ENCODE data around the gene HDAC4. TPM values are rescaled to one million over a fixed set of nuclear protein-coding genes. Genes with fewer than 3 reads are reported as not detected.

The HDAC4 gene
- total and polyA plus RNA-seq, 3 donors from 2014 or later = 29.0 to 67.5 (median 58.7) TPM

DNA sequence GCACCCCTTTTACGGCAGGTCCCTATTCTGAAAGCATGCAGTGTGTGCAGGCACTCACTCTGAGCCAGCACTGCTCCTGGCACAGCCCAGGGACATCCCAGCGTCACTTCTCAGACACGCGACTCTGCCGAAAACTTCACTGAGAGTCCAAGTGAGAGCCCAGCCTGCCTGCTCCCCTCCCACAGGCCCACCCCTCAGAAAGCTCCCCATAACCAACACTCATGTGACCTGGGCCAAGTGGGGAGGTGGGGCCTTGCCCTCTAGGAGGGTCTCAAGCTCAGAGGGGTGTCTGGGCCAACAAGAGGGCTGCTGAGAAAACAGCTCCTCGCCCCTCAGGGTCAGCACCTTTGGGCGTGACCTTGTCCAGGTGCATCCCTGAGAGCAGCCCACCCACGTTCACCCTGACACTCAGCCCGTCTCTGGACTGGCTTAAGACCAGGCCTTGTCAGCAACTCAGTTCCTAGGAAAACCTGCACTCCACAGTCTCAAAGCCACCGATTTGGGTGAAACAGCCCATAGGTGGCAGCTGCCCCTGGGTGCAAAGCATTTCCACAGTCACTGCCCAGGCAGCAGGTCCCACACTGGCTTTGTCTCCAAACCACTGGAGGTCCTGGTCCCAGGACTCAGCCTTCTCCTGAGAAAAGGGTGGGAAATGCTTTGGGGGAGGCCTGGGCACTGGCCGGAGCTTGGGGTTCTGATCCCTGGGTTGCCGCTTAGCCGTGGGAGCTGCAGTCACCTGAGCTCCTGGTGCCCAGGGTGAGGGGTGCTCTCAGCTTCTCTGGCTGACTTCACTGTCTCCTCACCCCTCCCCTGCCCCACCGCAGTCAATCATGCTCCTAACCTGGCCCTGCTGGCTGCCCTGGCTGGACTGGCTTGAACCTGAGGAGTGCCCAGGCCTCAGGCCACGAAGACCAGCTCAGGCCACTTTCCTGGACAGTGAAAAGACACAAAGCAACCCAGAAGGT is 209.6 kb downstream of the HDAC4 start:
- H3K27ac ChIP-seq = no peak overlapping the region

DNA sequence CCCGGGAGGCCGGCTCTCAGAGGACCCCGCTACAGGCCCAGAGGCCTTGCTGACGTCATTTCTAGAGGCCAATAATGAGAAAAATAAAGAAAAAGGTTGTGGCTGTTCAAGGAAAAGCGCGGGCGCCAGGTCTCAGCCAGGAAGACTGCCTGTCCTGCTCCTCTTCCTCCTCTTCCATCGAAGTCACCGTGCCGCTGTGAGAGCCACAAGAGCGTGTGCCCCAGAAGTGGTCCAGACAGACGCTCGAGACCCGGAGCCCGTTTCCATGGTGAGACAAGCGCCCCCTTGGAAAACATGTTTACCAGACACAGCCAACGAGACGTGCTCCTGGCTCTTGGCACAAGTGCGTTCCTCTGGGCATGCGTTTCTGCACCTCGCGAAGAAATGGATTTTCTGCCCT is 210.5 kb downstream of the HDAC4 start:
- intact Hi-C loops (cut with DNase I; ENCODE audit: low total_unique reads) = no loop called here
- Histone ChIP-seq H3K36me3 (ENCODE audit: low read depth, missing control alignments) (no peaks in the 10 kb centered on the region), H3K27me3 (no peaks in the 10 kb centered on the region), H3K27ac (no peak overlapping the region), H3K9me3 (no peaks in the 10 kb centered on the region), H3K4me1 (peaks cover 12% of the 10 kb centered on the region), H3K4me3 (no peak overlapping the region)
- WGBS, 2 donors = 94 to 97% methylated on average over 22 of the region's 22 CpGs
- no peak for TF ChIP-seq POLR2A (IDR thresholded peaks at IDR 0.05)
- TF ChIP-seq, protein P1, sequence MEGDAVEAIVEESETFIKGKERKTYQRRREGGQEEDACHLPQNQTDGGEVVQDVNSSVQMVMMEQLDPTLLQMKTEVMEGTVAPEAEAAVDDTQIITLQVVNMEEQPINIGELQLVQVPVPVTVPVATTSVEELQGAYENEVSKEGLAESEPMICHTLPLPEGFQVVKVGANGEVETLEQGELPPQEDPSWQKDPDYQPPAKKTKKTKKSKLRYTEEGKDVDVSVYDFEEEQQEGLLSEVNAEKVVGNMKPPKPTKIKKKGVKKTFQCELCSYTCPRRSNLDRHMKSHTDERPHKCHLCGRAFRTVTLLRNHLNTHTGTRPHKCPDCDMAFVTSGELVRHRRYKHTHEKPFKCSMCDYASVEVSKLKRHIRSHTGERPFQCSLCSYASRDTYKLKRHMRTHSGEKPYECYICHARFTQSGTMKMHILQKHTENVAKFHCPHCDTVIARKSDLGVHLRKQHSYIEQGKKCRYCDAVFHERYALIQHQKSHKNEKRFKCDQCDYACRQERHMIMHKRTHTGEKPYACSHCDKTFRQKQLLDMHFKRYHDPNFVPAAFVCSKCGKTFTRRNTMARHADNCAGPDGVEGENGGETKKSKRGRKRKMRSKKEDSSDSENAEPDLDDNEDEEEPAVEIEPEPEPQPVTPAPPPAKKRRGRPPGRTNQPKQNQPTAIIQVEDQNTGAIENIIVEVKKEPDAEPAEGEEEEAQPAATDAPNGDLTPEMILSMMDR (IDR thresholded peaks at IDR 0.05) = no peak
- no peak for DNase-seq

More for the DNA sequence above, 209.6 kb downstream of the HDAC4 start:
- TF ChIP-seq, protein P1 (IDR thresholded peaks at IDR 0.05) = no peak
- no peak for TF ChIP-seq POLR2A (IDR thresholded peaks at IDR 0.05)
- Histone ChIP-seq H3K4me1 (peaks cover 12% of the 10 kb centered on the region), H3K36me3 (ENCODE audit: low read depth, missing control alignments) (no peaks in the 10 kb centered on the region), H3K4me3 (no peak overlapping the region), H3K9me3 (no peaks in the 10 kb centered on the region), H3K27me3 (no peaks in the 10 kb centered on the region)
- intact Hi-C loops (cut with DNase I; ENCODE audit: low total_unique reads) = no loop called here
- 89 to 93% methylated on average over 11 to 15 of the region's 15 CpGs for WGBS, 2 donors
- no peak for DNase-seq

DNA sequence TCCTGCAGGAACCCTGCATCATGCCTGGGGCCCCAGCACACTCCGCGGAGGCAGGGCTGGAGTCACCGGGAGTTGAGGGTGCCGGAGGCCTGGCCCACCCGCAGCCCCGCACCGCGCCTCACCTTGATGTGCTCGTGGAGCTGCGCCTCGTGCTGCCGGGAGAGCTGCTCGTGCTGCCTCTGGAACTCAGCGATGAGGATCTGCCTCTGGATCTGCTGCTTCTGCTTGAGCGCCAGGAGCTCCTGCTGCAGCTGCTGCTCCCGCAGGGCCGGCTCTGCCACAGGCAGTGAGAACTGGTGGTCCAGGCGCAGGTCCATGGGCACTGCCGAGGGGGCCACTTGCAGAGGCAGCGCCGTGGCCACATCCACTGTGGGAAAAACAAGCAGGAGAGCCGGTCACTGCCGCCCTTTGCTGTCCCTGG is 211.1 kb downstream of the HDAC4 start:
- peaks cover 6% of the 10 kb centered on the region for H3K4me1 ChIP-seq
- H3K27me3 ChIP-seq = no peaks in the 10 kb centered on the region
- 98 to 100% methylated on average over 2 to 23 of the region's 23 CpGs for WGBS, 2 donors
- TF ChIP-seq POLR2A (IDR thresholded peaks at IDR 0.05) = no peak
- TF ChIP-seq, protein P1 (IDR thresholded peaks at IDR 0.05) = no peak
- no peak for DNase-seq
- no peaks in the 10 kb centered on the region for H3K36me3 ChIP-seq (ENCODE audit: low read depth, missing control alignments)
- no peak overlapping the region for H3K4me3 ChIP-seq
- no peak overlapping the region for H3K27ac ChIP-seq
- intact Hi-C loops (cut with DNase I; ENCODE audit: low total_unique reads) = no loop called here
- H3K9me3 ChIP-seq = no peaks in the 10 kb centered on the region

GRCh38 chr2:239188536-239188935 is 212.3 kb downstream of the HDAC4 start:
- Histone ChIP-seq H3K27me3 (no peaks in the 10 kb centered on the region), H3K27ac (no peak overlapping the region), H3K9me3 (no peaks in the 10 kb centered on the region), H3K4me3 (no peak overlapping the region), H3K4me1 (no peaks in the 10 kb centered on the region), H3K36me3 (ENCODE audit: low read depth, missing control alignments) (no peaks in the 10 kb centered on the region)
- WGBS, 2 donors = 92 to 99% methylated on average over 10 to 12 of the region's 12 CpGs
- intact Hi-C loops (cut with DNase I; ENCODE audit: low total_unique reads) = no loop called here
- DNase-seq = no peak
- TF ChIP-seq, protein P1 (IDR thresholded peaks at IDR 0.05) = no peak

Data from testis (tissue), 3 donors.